Endothelial cell of umbilical vein (primary cell): ENCODE measurements around the gene PFDN1. TPM values are rescaled to one million over a fixed set of nuclear protein-coding genes. Genes with fewer than 3 reads are reported as not detected.

Source experiments
- BruUV-seq: library from RNA; stranded (reverse); fragments of 400-500 nt; replicated peaks from 2 replicates; lab custom pipeline; 2021; lab: Mats Ljungman, UMichigan
- CTCF ChIA-PET: fragments of 300-600, 350-600 bp; sonication (Branson Sonifier 250); formaldehyde crosslinking; loops from one replicate; lab custom pipeline; 2021; ENCODE audit warnings: antibody characterized with exemption, inconsistent platforms; lab: Charles Lee
- POLR2A ChIA-PET: fragments of 300-600, 350-600 bp; sonication (Branson Sonifier 250); formaldehyde crosslinking; loops from one replicate; lab custom pipeline; 2021; ENCODE audit warnings: antibody characterized with exemption, inconsistent platforms; lab: Charles Lee
- DNase-seq: peaks from one replicate; pipeline ENCODE4 v3.0.0-alpha.2; 2011; ENCODE audit warnings: low read depth, low spot score
- FAIRE-seq: peaks from 2 replicates; lab custom pipeline; 2011; peaks lifted over from hg19 to GRCh38; lab: Jason Lieb, UNC
- H2AFZ ChIP-seq: 2 replicates; pipeline ENCODE4 v1.6.0; 2012; ENCODE audit warnings: low read depth, low read length, control low read depth, inconsistent platforms
- H3K27ac ChIP-seq: 2 replicates; pipeline ENCODE4 v1.5.1; 2011; ENCODE audit warnings: low read depth, mild to moderate bottlenecking, control low read depth, low read length, moderate library complexity; ENCODE audit not compliant: insufficient read depth
- H3K27me3 ChIP-seq, 2 experiments: 2 replicates each; pipeline versions ENCODE4 v1.6.0 to v1.6.1; 2011; ENCODE audit warnings: low read length in 2 of 2, mixed read lengths in 1 of 2; ENCODE audit not compliant: control insufficient read depth in 2 of 2, insufficient read depth in 2 of 2
- H3K36me3 ChIP-seq, 2 experiments: 2 replicates in 1 of 2; 3 replicates in 1 of 2; pipeline ENCODE4 v1.5.1; 2011; ENCODE audit warnings: low read length in 2 of 2, mild to moderate bottlenecking in 1 of 2, moderate library complexity in 1 of 2; ENCODE audit not compliant: control insufficient read depth in 2 of 2, insufficient read depth in 2 of 2; ENCODE audit errors: extremely low read depth in 1 of 2
- H3K4me1 ChIP-seq: 3 replicates; pipeline ENCODE4 v1.5.1; 2011; ENCODE audit warnings: mild to moderate bottlenecking, low read length; ENCODE audit not compliant: control insufficient read depth, insufficient read depth; ENCODE audit errors: extremely low read depth
- H3K4me2 ChIP-seq: 2 replicates; pipeline ENCODE4 v1.6.1; 2011; ENCODE audit warnings: low read length, control low read depth, mixed read lengths; ENCODE audit not compliant: insufficient read depth
- H3K4me3 ChIP-seq, 3 experiments: fragments of 200-600 bp in 1 of 3; sonication (generic), shearing (Covaris generic) in 1 of 3; replicated peaks in 1 of 3; 2 replicates each; pipeline ENCODE4 v1.5.1; 2011 to 2016; ENCODE audit warnings: control low read depth in 3 of 3, low read length in 3 of 3, mild to moderate bottlenecking in 2 of 3, inconsistent platforms in 1 of 3, low read depth in 1 of 3, moderate library complexity in 1 of 3; ENCODE audit not compliant: insufficient read depth in 1 of 3
- H3K79me2 ChIP-seq: 2 replicates; pipeline ENCODE4 v1.6.0; 2012; ENCODE audit warnings: low read length, inconsistent platforms; ENCODE audit not compliant: control insufficient read depth, insufficient read depth
- H3K9ac ChIP-seq: replicated peaks from 2 replicates; pipeline ENCODE3; 2011; ENCODE audit warnings: low read length, control low read depth; ENCODE audit not compliant: insufficient read depth; ENCODE audit errors: extremely low read depth
- H3K9me1 ChIP-seq: replicated peaks from 3 replicates; pipeline ENCODE4 v1.6.0; 2011; ENCODE audit warnings: mild to moderate bottlenecking, low read length; ENCODE audit not compliant: control insufficient read depth, insufficient read depth; ENCODE audit errors: extremely low read depth
- H3K9me3 ChIP-seq: replicated peaks from 2 replicates; pipeline ENCODE4 v1.5.1; 2012; ENCODE audit warnings: low read length, inconsistent platforms; ENCODE audit not compliant: control insufficient read depth, insufficient read depth
- H4K20me1 ChIP-seq: replicated peaks from 2 replicates; pipeline ENCODE3; 2011; ENCODE audit warnings: mild to moderate bottlenecking, low read length; ENCODE audit not compliant: control insufficient read depth, insufficient read depth; ENCODE audit errors: extremely low read depth
- EZH2 ChIP-seq: IDR thresholded peaks from 2 replicates; pipeline ENCODE4 v1.6.1; 2012; ENCODE audit warnings: borderline replicate concordance, low read depth, mild to moderate bottlenecking, moderate library complexity, low read length, inconsistent platforms; ENCODE audit not compliant: severe bottlenecking
- FOS ChIP-seq: IDR thresholded peaks from 2 replicates; pipeline ENCODE4 v1.6.1; 2011; ENCODE audit warnings: mild to moderate bottlenecking, low read length, moderate library complexity, borderline replicate concordance; ENCODE audit not compliant: insufficient read depth
- GATA2 ChIP-seq: IDR thresholded peaks from 2 replicates; pipeline ENCODE4 v1.7.0; 2011; ENCODE audit warnings: low read depth, mild to moderate bottlenecking, moderate library complexity, mixed read lengths, low read length; ENCODE audit not compliant: insufficient read length, insufficient read depth
- JUN ChIP-seq: IDR thresholded peaks from 2 replicates; pipeline ENCODE4 v1.6.1; 2011; ENCODE audit warnings: borderline replicate concordance, low read depth; ENCODE audit not compliant: insufficient read length, insufficient read depth
- MYC ChIP-seq: IDR thresholded peaks from one replicate; pipeline ENCODE4 v1.6.1; 2011; ENCODE audit warnings: mild to moderate bottlenecking, low read depth, low read length
- POLR2A ChIP-seq: IDR thresholded peaks from 2 replicates; pipeline ENCODE4 v1.6.1; 2012; ENCODE audit warnings: low read depth, mild to moderate bottlenecking, control low read depth, low read length
- POLR2AphosphoS5 ChIP-seq: IDR thresholded peaks from 2 replicates; pipeline ENCODE4 v1.6.1; 2012; ENCODE audit warnings: low read depth, mild to moderate bottlenecking, control low read depth, low read length, moderate library complexity; ENCODE audit not compliant: insufficient read depth
- dilution Hi-C: fragments of 300-500 bp; cut with MboI; formaldehyde crosslinking; loops from one replicate; pipeline ENCODE4 v1.15.0; 2019; ENCODE audit warnings: low sequenced_read_pairs; ENCODE audit not compliant: extremely low pct_ligation_motif_present
- intact Hi-C: fragments of 100-400 bp; cut with micrococcal nuclease; formaldehyde crosslinking; loops from one replicate; pipeline ENCODE4 v1.10.0; 2022
- polyA plus RNA-seq, 4 experiments: library from polyadenylated mRNA; depleted of rRNA in 3 of 4; stranded (reverse) in 3 of 4; unstranded in 1 of 4; fragments of >200 nt; gene quantifications; 2 replicates each; pipeline versions ENCODE4 v1.2.1 to v1.2.3, GENCODE V29; 2011 to 2012; ENCODE audit warnings: missing spikeins in 1 of 4
- total RNA-seq: library from RNA; stranded (reverse); gene quantifications from 2 replicates; pipeline ENCODE4 v1.2.3, GENCODE V29; 2021
- TF ChIP-seq, protein P1 (sequence below), 2 donors: IDR thresholded peaks; 1 replicate in 1 of 2; 2 replicates in 1 of 2; pipeline ENCODE4 v1.5.1; 2011; ENCODE audit warnings: low read length in 2 of 2, mild to moderate bottlenecking in 2 of 2, moderate library complexity in 2 of 2, control low read depth in 1 of 2, inconsistent platforms in 1 of 2, low read depth in 1 of 2; ENCODE audit not compliant: insufficient read depth in 1 of 2; ENCODE audit errors: extremely low read depth in 1 of 2
- TF ChIP-seq, protein P2 (sequence below): IDR thresholded peaks from 2 replicates; pipeline ENCODE4 v1.6.1; 2011; ENCODE audit not compliant: insufficient read depth, insufficient read length

PFDN1 gene
- total and polyA plus RNA-seq, 2 donors (not counting 3 experiments of a cell fraction or from before 2014, with no cell fraction given) = 107 to 158 TPM

GRCh38 chr5:140262839-140263238 is 40.1 kb downstream of the PFDN1 start:
- H3K9ac ChIP-seq = no peak overlapping the region
- H3K27ac ChIP-seq = peak overlapping the region; percentile 84
- no peak overlapping the region for H2AFZ ChIP-seq
- DNase-seq (no peak), FAIRE-seq (no peak)
- TF ChIP-seq MYC (no peak), FOS (no peak), GATA2 (no peak), POLR2A (no peak), POLR2AphosphoS5 (no peak), EZH2 (no peak), JUN (no peak)
- TF ChIP-seq, protein P1, sequence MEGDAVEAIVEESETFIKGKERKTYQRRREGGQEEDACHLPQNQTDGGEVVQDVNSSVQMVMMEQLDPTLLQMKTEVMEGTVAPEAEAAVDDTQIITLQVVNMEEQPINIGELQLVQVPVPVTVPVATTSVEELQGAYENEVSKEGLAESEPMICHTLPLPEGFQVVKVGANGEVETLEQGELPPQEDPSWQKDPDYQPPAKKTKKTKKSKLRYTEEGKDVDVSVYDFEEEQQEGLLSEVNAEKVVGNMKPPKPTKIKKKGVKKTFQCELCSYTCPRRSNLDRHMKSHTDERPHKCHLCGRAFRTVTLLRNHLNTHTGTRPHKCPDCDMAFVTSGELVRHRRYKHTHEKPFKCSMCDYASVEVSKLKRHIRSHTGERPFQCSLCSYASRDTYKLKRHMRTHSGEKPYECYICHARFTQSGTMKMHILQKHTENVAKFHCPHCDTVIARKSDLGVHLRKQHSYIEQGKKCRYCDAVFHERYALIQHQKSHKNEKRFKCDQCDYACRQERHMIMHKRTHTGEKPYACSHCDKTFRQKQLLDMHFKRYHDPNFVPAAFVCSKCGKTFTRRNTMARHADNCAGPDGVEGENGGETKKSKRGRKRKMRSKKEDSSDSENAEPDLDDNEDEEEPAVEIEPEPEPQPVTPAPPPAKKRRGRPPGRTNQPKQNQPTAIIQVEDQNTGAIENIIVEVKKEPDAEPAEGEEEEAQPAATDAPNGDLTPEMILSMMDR (IDR thresholded peaks at IDR 0.05; ENCODE audit: extremely low read depth in 1 of 2, insufficient read depth in 1 of 2, low read depth in 1 of 2, low read length in 2 of 2) = no peak
- TF ChIP-seq, protein P2, sequence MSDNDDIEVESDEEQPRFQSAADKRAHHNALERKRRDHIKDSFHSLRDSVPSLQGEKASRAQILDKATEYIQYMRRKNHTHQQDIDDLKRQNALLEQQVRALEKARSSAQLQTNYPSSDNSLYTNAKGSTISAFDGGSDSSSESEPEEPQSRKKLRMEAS = no peak
- BruUV-seq = no TSS peak
- no peaks in the 10 kb centered on the region for H3K9me1 ChIP-seq
- peaks cover 49% of the 10 kb centered on the region for H3K79me2 ChIP-seq
- no peak overlapping the region for H3K4me3 ChIP-seq
- POLR2A ChIA-PET = interaction anchor here (1.9 kb wide), 1 partner anchor 18 kb away, joined by 7 read pairs; no protein-coding TSS in a partner anchor
- H3K4me1 ChIP-seq = peaks cover 42% of the 10 kb centered on the region
- intact Hi-C loops (no loop called here), dilution Hi-C loops (no loop called here)
- H3K27me3 ChIP-seq = no peaks in the 10 kb centered on the region
- no peak overlapping the region for H3K4me2 ChIP-seq
- no peaks in the 10 kb centered on the region for H4K20me1 ChIP-seq
- H3K36me3 ChIP-seq = peaks cover 0 to 7% of the 10 kb centered on the region in 2 experiments
- H3K9me3 ChIP-seq = no peaks in the 10 kb centered on the region
- CTCF ChIA-PET = interaction anchor here (0.9 to 6.1 kb wide), 7 partner anchors 11 to 89 kb away, joined by 3 to 64 read pairs (median 7); partner anchors contain the start of gene HBEGF
